ENCODE data around the gene SART3.

GRCh38 chr12:108575199-108575912 is 14.4 kb upstream of the SART3 start:
- no peak for TF ChIP-seq POLR2A (IDR thresholded peaks at IDR 0.05; ENCODE audit: low read length)
- no peak for TF ChIP-seq GATA1 (IDR thresholded peaks at IDR 0.05; ENCODE audit: low read depth, low read length)

Measured in erythroblast (primary cell).